Sigmoid colon (tissue), 4 donors: ENCODE measurements around the gene CSRP1.

Source experiments
- EP300 ChIP-seq, 4 donors: sonication (generic); formaldehyde crosslinking; IDR thresholded peaks; one replicate each; pipeline ENCODE4 v1.6.1; 2017; ENCODE audit warnings: antibody characterized with exemption in 4 of 4
- POLR2A ChIP-seq, 2 donors: fragments of 450-650 bp; IDR thresholded peaks; one replicate each; pipeline ENCODE4 v1.6.1; 2016; ENCODE audit warnings: antibody characterized with exemption in 2 of 2, mild to moderate bottlenecking in 2 of 2, moderate library complexity in 2 of 2
- POLR2AphosphoS5 ChIP-seq, 4 donors: sonication (generic); formaldehyde crosslinking; IDR thresholded peaks; one replicate each; pipeline ENCODE4 v1.6.1; 2017; ENCODE audit warnings: antibody characterized with exemption in 4 of 4
- TF ChIP-seq, protein P1 (sequence below), 4 experiments: fragments of 450-650 bp in 3 of 4; fragments of 200-600 bp in 1 of 4; IDR thresholded peaks; one replicate each; pipeline ENCODE4 v1.5.1; 2016 to 2019; ENCODE audit warnings: antibody characterized with exemption in 4 of 4, mild to moderate bottlenecking in 3 of 4, moderate library complexity in 2 of 4

DNA sequence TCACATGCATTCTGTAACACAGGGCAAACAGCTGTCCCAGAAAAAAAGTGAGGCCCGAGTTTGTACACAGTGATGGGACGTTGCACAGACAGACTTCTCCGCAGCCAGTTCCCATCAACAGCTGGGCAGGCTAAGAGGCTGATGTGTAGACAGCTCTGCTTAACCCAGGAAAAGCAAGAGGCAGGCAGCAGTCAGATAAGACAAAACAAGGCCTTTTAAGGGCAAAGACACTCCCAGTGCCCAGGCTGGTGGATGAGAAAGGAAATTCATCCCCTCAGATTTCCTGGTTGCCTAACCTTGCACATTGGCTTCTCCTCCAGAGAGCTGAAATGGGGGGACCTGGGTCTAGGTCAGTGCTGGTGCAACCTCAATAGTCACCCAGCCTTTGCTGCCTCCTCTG lies 20.7 kb downstream of the CSRP1 start:
- TF ChIP-seq POLR2AphosphoS5 (IDR thresholded peaks at IDR 0.05) (peak in 3 of 4 donors; percentile 2 to 27 (median 27)), POLR2A (IDR thresholded peaks at IDR 0.05) (no peak), EP300 (IDR thresholded peaks at IDR 0.05) (no peak)
- TF ChIP-seq, protein P1, sequence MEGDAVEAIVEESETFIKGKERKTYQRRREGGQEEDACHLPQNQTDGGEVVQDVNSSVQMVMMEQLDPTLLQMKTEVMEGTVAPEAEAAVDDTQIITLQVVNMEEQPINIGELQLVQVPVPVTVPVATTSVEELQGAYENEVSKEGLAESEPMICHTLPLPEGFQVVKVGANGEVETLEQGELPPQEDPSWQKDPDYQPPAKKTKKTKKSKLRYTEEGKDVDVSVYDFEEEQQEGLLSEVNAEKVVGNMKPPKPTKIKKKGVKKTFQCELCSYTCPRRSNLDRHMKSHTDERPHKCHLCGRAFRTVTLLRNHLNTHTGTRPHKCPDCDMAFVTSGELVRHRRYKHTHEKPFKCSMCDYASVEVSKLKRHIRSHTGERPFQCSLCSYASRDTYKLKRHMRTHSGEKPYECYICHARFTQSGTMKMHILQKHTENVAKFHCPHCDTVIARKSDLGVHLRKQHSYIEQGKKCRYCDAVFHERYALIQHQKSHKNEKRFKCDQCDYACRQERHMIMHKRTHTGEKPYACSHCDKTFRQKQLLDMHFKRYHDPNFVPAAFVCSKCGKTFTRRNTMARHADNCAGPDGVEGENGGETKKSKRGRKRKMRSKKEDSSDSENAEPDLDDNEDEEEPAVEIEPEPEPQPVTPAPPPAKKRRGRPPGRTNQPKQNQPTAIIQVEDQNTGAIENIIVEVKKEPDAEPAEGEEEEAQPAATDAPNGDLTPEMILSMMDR (IDR thresholded peaks at IDR 0.05) = no peak
